Measurements from ENCODE around the gene PCSK6.

PCSK6 gene

DNA sequence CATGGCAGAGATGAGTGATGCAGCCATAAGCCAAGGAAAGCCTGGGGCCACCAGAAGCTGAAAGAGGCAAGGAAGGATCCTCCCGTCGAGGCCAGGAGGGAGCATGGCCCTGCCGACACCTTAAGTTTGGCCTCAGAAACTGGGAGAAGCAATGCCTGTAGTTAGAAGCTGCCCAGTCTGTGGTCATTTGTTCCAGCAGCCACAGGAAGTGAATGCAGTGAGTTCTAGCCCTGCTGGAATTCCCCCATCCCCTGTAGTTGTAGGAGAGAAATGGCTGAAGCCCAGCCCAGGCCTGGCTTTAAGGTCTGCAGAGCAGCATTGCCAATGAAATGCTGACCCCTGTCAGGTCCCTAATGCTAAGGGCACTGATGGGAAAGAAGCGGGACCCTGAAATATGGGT is 225.5 kb downstream of the PCSK6 start:
- DNase-seq (ENCODE audit: low read depth in 1 of 2, low spot score in 1 of 2) = no peak
- Histone ChIP-seq H3K4me3 (replicated peaks; ENCODE audit: insufficient read depth, low read length) (no peak overlapping the region), H3K27me3 (ENCODE audit: insufficient read depth, poor library complexity, severe bottlenecking) (no peaks in the 10 kb centered on the region), H3K27ac (replicated peaks) (no peak overlapping the region)
- no peak for TF ChIP-seq SPI1 (IDR thresholded peaks at IDR 0.05; ENCODE audit: borderline replicate concordance, low read depth)
- TF ChIP-seq, protein P1, sequence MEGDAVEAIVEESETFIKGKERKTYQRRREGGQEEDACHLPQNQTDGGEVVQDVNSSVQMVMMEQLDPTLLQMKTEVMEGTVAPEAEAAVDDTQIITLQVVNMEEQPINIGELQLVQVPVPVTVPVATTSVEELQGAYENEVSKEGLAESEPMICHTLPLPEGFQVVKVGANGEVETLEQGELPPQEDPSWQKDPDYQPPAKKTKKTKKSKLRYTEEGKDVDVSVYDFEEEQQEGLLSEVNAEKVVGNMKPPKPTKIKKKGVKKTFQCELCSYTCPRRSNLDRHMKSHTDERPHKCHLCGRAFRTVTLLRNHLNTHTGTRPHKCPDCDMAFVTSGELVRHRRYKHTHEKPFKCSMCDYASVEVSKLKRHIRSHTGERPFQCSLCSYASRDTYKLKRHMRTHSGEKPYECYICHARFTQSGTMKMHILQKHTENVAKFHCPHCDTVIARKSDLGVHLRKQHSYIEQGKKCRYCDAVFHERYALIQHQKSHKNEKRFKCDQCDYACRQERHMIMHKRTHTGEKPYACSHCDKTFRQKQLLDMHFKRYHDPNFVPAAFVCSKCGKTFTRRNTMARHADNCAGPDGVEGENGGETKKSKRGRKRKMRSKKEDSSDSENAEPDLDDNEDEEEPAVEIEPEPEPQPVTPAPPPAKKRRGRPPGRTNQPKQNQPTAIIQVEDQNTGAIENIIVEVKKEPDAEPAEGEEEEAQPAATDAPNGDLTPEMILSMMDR (IDR thresholded peaks at IDR 0.05; ENCODE audit: insufficient read depth, low read length) = no peak
- no peak for TF ChIP-seq POLR2AphosphoS5 (IDR thresholded peaks at IDR 0.05; ENCODE audit: low read depth)
- TF ChIP-seq, protein P2, sequence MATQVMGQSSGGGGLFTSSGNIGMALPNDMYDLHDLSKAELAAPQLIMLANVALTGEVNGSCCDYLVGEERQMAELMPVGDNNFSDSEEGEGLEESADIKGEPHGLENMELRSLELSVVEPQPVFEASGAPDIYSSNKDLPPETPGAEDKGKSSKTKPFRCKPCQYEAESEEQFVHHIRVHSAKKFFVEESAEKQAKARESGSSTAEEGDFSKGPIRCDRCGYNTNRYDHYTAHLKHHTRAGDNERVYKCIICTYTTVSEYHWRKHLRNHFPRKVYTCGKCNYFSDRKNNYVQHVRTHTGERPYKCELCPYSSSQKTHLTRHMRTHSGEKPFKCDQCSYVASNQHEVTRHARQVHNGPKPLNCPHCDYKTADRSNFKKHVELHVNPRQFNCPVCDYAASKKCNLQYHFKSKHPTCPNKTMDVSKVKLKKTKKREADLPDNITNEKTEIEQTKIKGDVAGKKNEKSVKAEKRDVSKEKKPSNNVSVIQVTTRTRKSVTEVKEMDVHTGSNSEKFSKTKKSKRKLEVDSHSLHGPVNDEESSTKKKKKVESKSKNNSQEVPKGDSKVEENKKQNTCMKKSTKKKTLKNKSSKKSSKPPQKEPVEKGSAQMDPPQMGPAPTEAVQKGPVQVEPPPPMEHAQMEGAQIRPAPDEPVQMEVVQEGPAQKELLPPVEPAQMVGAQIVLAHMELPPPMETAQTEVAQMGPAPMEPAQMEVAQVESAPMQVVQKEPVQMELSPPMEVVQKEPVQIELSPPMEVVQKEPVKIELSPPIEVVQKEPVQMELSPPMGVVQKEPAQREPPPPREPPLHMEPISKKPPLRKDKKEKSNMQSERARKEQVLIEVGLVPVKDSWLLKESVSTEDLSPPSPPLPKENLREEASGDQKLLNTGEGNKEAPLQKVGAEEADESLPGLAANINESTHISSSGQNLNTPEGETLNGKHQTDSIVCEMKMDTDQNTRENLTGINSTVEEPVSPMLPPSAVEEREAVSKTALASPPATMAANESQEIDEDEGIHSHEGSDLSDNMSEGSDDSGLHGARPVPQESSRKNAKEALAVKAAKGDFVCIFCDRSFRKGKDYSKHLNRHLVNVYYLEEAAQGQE (IDR thresholded peaks at IDR 0.05; ENCODE audit: insufficient replicate concordance, low read depth) = no peak
- no peak for TF ChIP-seq GABPA (IDR thresholded peaks at IDR 0.05; ENCODE audit: low read depth)

DNA sequence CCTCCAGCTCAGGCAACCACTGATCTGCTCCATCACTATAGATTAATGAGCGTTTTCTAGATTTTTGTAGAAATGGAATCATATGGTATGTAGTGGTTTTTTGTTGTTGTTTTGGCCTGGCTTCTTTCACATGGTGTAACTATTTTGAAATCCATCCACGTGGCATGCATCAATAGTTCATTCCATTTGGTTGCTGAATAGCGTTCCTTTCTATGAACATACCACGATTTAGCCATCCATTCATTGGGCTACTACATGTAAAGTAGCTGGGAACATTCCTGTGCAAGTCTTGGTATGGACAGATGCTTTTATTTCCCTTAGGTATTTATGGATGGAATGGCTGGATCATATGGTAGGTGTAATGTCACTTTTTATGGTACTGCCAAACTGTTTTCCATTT is 227.0 kb downstream of the PCSK6 start:
- Histone ChIP-seq H3K27me3 (ENCODE audit: insufficient read depth, poor library complexity, severe bottlenecking) (no peaks in the 10 kb centered on the region), H3K4me3 (replicated peaks; ENCODE audit: insufficient read depth, low read length) (no peak overlapping the region), H3K27ac (replicated peaks) (no peak overlapping the region)
- TF ChIP-seq GABPA (IDR thresholded peaks at IDR 0.05; ENCODE audit: low read depth) (no peak), POLR2AphosphoS5 (IDR thresholded peaks at IDR 0.05; ENCODE audit: low read depth) (no peak), SPI1 (IDR thresholded peaks at IDR 0.05; ENCODE audit: borderline replicate concordance, low read depth) (no peak)
- TF ChIP-seq, protein P2 (IDR thresholded peaks at IDR 0.05; ENCODE audit: insufficient replicate concordance, low read depth) = no peak
- TF ChIP-seq, protein P1 (IDR thresholded peaks at IDR 0.05; ENCODE audit: insufficient read depth, low read length) = no peak
- no peak for DNase-seq (ENCODE audit: low read depth in 1 of 2, low spot score in 1 of 2)

DNA sequence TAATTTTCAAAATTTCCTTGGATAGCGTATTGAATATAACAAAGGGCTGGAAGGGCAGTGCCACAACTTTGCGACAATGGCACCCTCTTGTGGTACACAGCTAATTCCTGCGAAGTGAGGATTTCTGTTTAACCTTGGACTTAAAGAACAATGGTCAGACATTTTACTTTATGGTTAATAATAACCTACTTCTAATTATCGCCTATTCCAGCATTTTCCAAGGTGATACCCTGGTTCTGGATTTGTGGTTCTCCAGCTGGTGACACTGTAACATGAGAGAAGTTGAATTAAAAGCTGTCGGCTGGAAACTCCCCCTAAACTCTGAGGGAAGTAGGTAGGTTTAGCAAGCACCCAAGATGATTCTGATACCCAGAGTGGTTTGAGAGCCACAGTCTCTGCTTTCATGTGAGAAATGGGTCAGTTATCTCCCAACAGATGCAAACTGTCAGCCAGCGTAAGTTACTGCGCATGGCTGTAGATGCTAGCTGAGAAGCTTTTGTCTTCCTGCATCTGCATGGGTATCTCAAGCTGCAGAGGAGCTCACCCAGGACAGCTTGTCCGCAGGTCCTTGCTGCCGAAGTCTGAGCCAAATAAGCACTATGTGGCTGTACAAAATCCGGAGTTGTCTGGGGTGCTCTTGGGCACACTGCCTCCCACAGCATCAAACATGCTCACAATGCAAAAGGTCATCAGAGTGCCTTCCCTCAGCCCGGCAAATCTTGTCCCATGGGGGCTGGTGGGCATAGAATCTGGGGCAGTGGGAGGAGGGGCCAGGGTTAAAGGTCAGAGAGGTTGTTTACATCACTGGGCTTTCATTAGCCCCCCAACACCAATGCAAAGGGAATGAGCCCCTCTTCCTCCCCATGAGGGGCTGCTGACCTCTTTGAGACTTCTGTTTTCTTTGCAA is 231.0 kb downstream of the PCSK6 start:
- no peak overlapping the region for H3K4me3 ChIP-seq (replicated peaks; ENCODE audit: insufficient read depth, low read length)
- peak in 1 of 2 experiments; percentile 63 for DNase-seq (ENCODE audit: low read depth in 1 of 2, low spot score in 1 of 2)
- H3K27me3 ChIP-seq (ENCODE audit: insufficient read depth, poor library complexity, severe bottlenecking) = no peaks in the 10 kb centered on the region
- no peak overlapping the region for H3K27ac ChIP-seq (replicated peaks)
- TF ChIP-seq, protein P1 (IDR thresholded peaks at IDR 0.05; ENCODE audit: insufficient read depth, low read length) = peak; percentile 89
- no peak for TF ChIP-seq SPI1 (IDR thresholded peaks at IDR 0.05; ENCODE audit: borderline replicate concordance, low read depth)
- TF ChIP-seq, protein P2 (IDR thresholded peaks at IDR 0.05; ENCODE audit: insufficient replicate concordance, low read depth) = no peak
- TF ChIP-seq GABPA (IDR thresholded peaks at IDR 0.05; ENCODE audit: low read depth) = no peak
- no peak for TF ChIP-seq POLR2AphosphoS5 (IDR thresholded peaks at IDR 0.05; ENCODE audit: low read depth)

All from HL-60 (cell line).